Measurements from ENCODE around the gene VSX2.

The VSX2 gene

DNA sequence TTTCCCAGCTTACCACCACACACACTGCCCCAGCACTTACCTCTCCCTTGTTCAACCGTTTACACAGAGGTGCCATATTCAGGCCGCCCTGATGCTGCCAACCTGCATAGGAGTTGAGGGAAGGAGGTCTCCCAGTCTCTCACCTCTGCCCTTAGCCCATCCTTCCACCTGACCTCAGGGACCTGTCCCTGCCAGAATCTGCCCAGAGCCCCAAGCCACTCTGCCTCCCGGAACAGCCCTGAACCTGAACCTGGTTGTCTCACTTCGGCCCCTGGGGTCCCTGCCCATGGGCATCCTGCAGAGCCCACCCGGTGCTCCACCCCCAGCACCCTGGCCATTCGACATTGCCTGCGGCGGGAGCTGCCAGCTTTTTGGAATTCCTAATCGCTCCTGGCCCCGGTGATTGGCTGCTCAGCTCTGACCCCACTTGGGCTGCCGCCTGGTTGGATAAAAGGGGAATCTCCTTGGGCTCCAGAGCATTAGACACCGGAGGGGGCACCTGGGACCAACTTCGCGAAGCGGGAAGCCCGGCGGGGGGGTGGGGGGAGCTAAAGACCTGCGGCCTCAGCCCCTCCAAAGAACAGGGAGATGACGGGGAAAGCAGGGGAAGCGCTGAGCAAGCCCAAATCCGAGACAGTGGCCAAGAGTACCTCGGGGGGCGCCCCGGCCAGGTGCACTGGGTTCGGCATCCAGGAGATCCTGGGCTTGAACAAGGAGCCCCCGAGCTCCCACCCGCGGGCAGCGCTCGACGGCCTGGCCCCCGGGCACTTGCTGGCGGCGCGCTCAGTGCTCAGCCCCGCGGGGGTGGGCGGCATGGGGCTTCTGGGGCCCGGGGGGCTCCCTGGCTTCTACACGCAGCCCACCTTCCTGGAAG lies at the start of gene VSX2:
TSS of gene VSX2 (plus strand) at position 476 of the 874 bp plus-strand sequence. CDS start at position 589, 113 bp downstream.
- no peak within 1 kb of the TSS for H3K4me3 ChIP-seq (ENCODE audit: low read length)
- TF ChIP-seq, protein P1, sequence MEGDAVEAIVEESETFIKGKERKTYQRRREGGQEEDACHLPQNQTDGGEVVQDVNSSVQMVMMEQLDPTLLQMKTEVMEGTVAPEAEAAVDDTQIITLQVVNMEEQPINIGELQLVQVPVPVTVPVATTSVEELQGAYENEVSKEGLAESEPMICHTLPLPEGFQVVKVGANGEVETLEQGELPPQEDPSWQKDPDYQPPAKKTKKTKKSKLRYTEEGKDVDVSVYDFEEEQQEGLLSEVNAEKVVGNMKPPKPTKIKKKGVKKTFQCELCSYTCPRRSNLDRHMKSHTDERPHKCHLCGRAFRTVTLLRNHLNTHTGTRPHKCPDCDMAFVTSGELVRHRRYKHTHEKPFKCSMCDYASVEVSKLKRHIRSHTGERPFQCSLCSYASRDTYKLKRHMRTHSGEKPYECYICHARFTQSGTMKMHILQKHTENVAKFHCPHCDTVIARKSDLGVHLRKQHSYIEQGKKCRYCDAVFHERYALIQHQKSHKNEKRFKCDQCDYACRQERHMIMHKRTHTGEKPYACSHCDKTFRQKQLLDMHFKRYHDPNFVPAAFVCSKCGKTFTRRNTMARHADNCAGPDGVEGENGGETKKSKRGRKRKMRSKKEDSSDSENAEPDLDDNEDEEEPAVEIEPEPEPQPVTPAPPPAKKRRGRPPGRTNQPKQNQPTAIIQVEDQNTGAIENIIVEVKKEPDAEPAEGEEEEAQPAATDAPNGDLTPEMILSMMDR (conservative IDR thresholded peaks at IDR 0.05; ENCODE audit: low read length): no peak
- no peak for DNase-seq (ENCODE audit: low read depth)

DNA sequence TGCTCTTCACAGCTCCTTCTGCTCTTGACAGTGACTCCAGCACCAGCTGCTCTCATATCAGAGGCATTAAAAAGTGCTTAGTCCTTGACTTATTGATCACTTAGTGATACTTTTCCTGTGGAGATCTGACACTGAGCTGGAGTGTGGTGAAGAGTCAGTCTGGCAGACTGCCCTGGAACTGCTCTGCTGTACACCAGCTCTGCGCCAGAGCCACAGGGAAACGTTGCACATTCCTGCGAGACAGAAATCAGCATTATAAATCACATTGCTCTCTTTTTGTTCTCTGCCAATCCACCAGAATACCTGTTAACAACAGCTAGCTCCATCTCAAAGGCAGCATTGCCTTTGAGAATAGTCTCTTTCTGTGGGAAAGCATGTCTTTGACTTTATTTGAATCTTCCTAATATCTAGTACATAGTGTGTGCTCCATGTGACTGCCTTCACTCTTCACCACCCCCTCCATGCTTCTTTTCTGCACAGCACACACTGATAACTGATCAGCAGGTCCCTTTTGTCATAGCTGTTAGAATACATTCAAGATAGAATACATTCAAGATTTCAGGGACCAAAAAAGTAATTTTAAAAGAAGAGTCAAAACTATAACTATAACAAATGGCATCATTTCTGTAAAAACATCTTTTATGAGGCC lies 48.2 kb upstream of the VSX2 start:
- TF ChIP-seq, protein P1 (conservative IDR thresholded peaks at IDR 0.05; ENCODE audit: low read length): no peak
- H3K4me3 ChIP-seq (ENCODE audit: low read length): no peak overlapping the region
- DNase-seq (ENCODE audit: low read depth): peak; percentile 4

DNA sequence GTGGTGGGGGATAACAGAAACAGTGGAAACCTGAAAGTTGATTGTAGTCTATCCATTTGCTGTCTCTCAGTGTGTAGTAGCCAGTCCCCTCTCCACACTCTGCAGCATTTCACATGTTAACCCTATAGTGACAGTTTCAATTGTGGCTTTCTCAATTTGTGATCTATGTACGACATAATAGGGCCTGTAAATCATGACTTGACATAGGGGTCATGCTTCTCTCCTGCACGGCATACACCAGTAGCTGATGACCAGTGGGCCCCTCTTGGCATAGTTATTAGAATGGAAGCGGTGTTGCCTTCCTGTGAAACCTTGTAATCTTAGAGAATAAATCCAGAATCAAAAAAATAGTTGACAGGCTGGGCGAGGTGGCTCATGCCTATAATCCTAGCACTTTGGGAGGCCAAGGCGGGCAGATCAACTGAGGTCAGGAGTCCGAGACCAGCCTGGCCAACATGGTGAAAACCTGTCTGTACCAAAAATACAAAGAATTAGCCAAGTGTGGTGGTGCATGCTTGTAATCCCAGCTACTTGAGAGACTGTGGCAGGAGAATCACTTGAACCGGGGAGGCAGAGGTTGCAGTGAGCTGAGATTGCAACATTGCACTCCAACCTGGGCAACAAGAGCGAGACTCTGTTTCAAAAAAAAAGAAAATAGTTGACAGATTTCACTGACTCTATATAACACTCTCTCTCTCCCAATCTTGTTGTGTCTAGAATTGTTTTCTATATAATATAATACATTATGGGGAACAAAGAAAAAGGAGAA lies 44.6 kb upstream of the VSX2 start:
- DNase-seq (ENCODE audit: low read depth): no peak
- H3K4me3 ChIP-seq (ENCODE audit: low read length): no peak overlapping the region

DNA sequence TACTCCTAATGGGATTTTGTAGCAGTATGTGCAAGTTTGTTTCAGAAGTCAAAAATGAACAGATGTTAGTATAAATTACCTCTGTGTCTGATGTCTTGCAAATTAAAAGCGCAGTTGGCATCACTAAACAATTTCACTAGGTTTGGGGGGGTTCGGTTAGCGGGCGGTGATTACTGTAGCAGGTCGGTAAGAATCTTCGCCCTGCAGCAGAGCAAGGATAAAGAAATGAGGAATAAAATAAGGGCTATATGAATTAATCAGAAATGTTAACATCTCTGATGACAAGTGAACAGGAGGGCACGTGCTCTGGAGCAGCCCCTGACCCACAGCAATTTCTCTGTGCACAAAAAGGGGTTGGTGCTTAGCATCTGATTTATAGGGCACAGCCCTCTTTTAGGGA lies 43.6 kb upstream of the VSX2 start:
- H3K4me3 ChIP-seq (ENCODE audit: low read length): no peak overlapping the region
- TF ChIP-seq, protein P1 (conservative IDR thresholded peaks at IDR 0.05; ENCODE audit: low read length): no peak
- no peak for DNase-seq (ENCODE audit: low read depth)

More for the DNA sequence above, 44.6 kb upstream of the VSX2 start:
- TF ChIP-seq, protein P1 (conservative IDR thresholded peaks at IDR 0.05; ENCODE audit: low read length): no peak

DNA sequence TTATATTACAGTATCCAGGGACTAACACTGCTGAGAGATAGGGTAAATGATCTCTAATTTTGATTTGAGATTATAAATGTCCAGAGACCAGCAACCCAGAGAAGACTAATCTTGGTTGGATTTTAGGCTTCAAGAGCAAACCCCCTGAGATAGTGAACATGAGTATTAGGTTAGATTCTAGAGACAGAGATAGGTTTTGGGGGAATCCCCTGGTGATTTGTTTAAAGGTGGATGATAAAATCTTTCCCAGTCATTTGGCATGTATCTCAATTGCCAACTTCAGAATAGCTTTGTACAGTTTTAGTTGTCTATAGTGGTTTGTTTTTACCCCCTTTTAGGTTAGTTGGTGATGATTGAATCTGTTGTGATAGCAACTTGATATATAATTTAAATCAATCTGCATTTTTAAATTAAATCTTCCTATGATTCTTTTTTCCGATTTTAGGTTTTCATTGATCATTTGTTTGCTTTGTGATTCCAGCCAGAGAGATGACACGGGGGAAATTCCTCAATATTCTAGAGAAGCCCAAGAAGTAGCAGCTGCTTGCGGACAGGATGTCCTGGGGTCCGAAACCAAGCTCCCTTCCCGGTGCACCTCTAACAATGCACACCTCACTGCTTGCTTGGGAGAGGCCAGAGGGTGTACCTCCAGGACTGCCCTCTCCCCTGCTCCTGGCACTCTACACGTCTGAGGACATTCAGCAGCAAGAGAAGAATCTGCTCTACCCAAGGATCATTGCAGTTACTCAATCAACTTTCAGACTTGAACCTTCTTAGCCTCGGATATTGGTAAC lies 40.6 kb upstream of the VSX2 start:
- no peak for DNase-seq (ENCODE audit: low read depth)

DNA sequence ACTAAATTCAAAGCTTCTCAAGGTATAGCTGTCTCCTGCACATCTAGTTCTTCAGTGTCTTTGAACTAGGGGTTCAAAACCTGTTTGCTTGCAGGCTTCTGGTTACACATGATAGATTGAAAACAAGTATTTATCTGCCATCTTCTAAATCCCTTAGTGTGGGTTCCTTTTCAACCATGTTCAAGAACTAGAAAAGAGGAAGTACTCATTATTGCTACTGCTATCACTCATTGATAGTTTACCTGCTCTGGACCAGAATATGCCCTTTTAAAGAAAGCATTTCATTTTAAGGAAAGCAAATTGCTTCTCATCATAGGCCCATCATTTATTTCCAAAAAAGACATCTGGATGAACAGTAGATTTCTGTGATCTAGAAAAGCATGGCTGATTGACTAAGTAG lies 37.1 kb upstream of the VSX2 start:
- no peak for DNase-seq (ENCODE audit: low read depth)
- no peak overlapping the region for H3K4me3 ChIP-seq (ENCODE audit: low read length)
- TF ChIP-seq, protein P1 (conservative IDR thresholded peaks at IDR 0.05; ENCODE audit: low read length): no peak

More for the DNA sequence above, 40.6 kb upstream of the VSX2 start:
- no peak overlapping the region for H3K4me3 ChIP-seq (ENCODE audit: low read length)
- TF ChIP-seq, protein P1 (conservative IDR thresholded peaks at IDR 0.05; ENCODE audit: low read length): no peak
